Brain microvascular endothelial cell (primary cell): ENCODE data around the gene SLC41A3.

Source experiments
- DNase-seq: peaks from one replicate; pipeline ENCODE4 v3.0.0-alpha.2; 2020
- H3K27ac ChIP-seq: fragments of 250-450 bp; sonication (Bioruptor Pico); 2 replicates; pipeline ENCODE4 v1.5.1; 2020; ENCODE audit warnings: mild to moderate bottlenecking, moderate library complexity
- H3K27me3 ChIP-seq: fragments of 250-450 bp; sonication (Bioruptor Pico); replicated peaks from 2 replicates; pipeline ENCODE4 v1.5.1; 2020; ENCODE audit warnings: mild to moderate bottlenecking
- H3K36me3 ChIP-seq: fragments of 250-450 bp; sonication (Bioruptor Pico); replicated peaks from 2 replicates; pipeline ENCODE4 v1.5.1; 2020; ENCODE audit warnings: mild to moderate bottlenecking
- H3K4me3 ChIP-seq: 2 replicates; pipeline ENCODE4 v1.5.1; 2011; ENCODE audit warnings: low read depth, mild to moderate bottlenecking, control low read depth, low read length, moderate library complexity
- CTCF ChIP-seq: IDR thresholded peaks from 2 replicates; pipeline ENCODE4 v1.5.1; 2011; ENCODE audit warnings: low read depth, mild to moderate bottlenecking, moderate library complexity, low read length, control low read depth, inconsistent platforms; ENCODE audit errors: missing control alignments
- in situ Hi-C: cut with HindIII; loops from 2 replicates; pipeline ENCODE4 v1.10.0; 2017; ENCODE audit warnings: low sequenced_read_pairs, low pct_ligation_motif_present

The SLC41A3 gene

GRCh38 chr3:126064627-126065258 is 19.2 kb downstream of the SLC41A3 start:
- no peak overlapping the region for H3K4me3 ChIP-seq
- no peaks in the 10 kb centered on the region for H3K27me3 ChIP-seq
- no peak for DNase-seq
- no peak for TF ChIP-seq CTCF
- in situ Hi-C loops = no loop called here
- H3K36me3 ChIP-seq = no peaks in the 10 kb centered on the region
- H3K27ac ChIP-seq = no peak overlapping the region

- Histone ChIP-seq H3K4me3 (no peak overlapping the region), H3K36me3 (no peaks in the 10 kb centered on the region), H3K27me3 (no peaks in the 10 kb centered on the region), H3K27ac (no peak overlapping the region)
- no peak for TF ChIP-seq CTCF
- no peak for DNase-seq
- in situ Hi-C loops = no loop called here
These were observed 20.5 kb downstream of the SLC41A3 start for GRCh38 chr3:126063358-126063965.

GRCh38 chr3:126061301-126062032 is 22.5 kb downstream of the SLC41A3 start:
- Histone ChIP-seq H3K36me3 (no peaks in the 10 kb centered on the region), H3K4me3 (no peak overlapping the region), H3K27me3 (no peaks in the 10 kb centered on the region), H3K27ac (no peak overlapping the region)
- no peak for TF ChIP-seq CTCF
- no peak for DNase-seq
- in situ Hi-C loops = no loop called here

- no peak for DNase-seq
- in situ Hi-C loops = no loop called here
- no peak overlapping the region for H3K4me3 ChIP-seq
- no peak for TF ChIP-seq CTCF
- H3K27ac ChIP-seq = no peak overlapping the region
- H3K27me3 ChIP-seq = no peaks in the 10 kb centered on the region
- H3K36me3 ChIP-seq = no peaks in the 10 kb centered on the region
These were observed 23.2 kb downstream of the SLC41A3 start for GRCh38 chr3:126060613-126061145.

GRCh38 chr3:126058666-126059065 is 25.3 kb downstream of the SLC41A3 start:
- TF ChIP-seq CTCF = no peak
- no peak for DNase-seq
- Histone ChIP-seq H3K36me3 (no peaks in the 10 kb centered on the region), H3K27me3 (no peaks in the 10 kb centered on the region), H3K27ac (no peak overlapping the region), H3K4me3 (no peak overlapping the region)
- in situ Hi-C loops = no loop called here
